ENCODE data around the gene SLC22A14. TPM values are rescaled to one million over a fixed set of nuclear protein-coding genes. Genes with fewer than 3 reads are reported as not detected.

Gene SLC22A14
- total and polyA plus RNA-seq, 9 of the 15 experiments (the other 6 are each of a cell fraction or from before 2014, with no cell fraction given) = 0.03 to 0.07 TPM; not detected in 7

DNA sequence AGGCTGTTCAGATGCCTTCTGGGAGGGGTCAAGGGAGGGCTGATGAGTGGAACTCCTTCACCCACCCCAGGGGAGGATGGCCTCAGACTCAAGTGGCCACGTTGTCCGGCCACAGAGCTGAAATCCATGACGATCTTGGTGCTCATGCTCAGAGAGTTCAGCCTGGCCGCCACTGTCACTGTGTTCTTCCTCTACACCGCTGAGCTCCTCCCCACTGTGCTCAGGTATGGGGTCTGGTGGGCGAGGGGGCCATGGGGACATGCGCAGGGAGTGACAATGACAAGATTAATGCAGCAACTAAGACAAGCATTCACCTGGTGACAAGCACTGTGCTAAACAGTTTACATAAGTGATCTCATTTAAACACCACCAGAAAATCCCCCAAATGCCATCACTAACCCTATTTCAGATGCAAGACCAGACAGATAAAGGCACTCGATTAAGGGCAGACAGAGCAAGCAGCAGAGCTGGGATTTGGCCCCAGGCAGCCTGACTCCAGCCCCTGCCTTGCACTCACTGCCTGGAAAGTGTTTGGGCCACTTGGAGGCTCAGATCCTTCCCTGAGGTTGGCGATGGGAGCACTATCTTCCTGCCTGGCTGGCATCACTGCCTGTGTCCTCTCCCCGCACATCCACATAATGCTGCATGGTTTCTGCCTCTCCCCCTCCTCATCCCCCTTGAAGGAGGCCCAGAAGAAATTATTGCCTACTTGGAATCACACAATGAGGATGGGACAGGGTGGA, 33.6 kb downstream of the SLC22A14 start:
- TF ChIP-seq ZNF583 (CRISPR knock-in tag; IDR thresholded peaks at IDR 0.05) = no peak
- TF ChIP-seq NRF1 (conservative IDR thresholded peaks at IDR 0.05 in 1 of 2, IDR thresholded peaks at IDR 0.05 in 1 of 2) = 0 out of 4 replicates have a peak, but pooled peaks of 1 of the 2 experiments have one; percentile 25

More for the DNA sequence above, 33.6 kb downstream of the SLC22A14 start:
- Histone ChIP-seq H4K20me1 (replicated peaks; ENCODE audit: control insufficient read depth, insufficient read depth, low read length) (no peaks in the 10 kb centered on the region), H2AFZ (ENCODE audit: low read depth, low read length) (no peak overlapping the region), H3K4me1 (replicated peaks in 1 of 2; ENCODE audit: control insufficient read depth in 2 of 2, insufficient read depth in 2 of 2, low read length in 2 of 2) (peaks cover 0 to 7% of the 10 kb centered on the region in 2 experiments; a peak in 2 of 5 replicates), H3K9ac (ENCODE audit: insufficient read depth in 1 of 2, low read depth in 2 of 2, low read length in 2 of 2) (0 out of 4 replicates have a peak overlapping the region, but pooled peaks of 1 of the 2 experiments have one; percentile 39), H3K79me2 (ENCODE audit: control insufficient read depth, insufficient read depth, low read length) (no peaks in the 10 kb centered on the region), H3K27me3 (ENCODE audit: control insufficient read depth in 2 of 2, insufficient read depth in 2 of 2, low read length in 2 of 2) (peaks cover 21 to 81% of the 10 kb centered on the region in 2 experiments), H3K9me3 (replicated peaks; ENCODE audit: control insufficient read depth, insufficient read depth, low read depth, low read length) (no peaks in the 10 kb centered on the region), H3K4me3 (no peak overlapping the region), H3K36me3 (ENCODE audit: control insufficient read depth, insufficient read depth, low read length) (no peaks in the 10 kb centered on the region), H3K27ac (ENCODE audit: extremely low read depth, low read depth, low read length) (no peak overlapping the region), H3K4me2 (ENCODE audit: insufficient read depth, low read length) (no peak overlapping the region), H3K9me1 (ENCODE audit: control insufficient read depth, insufficient read depth, low read length) (no peaks in the 10 kb centered on the region)
- BruUV-seq (replicated peaks) = no TSS peak
- in situ Hi-C loops (cut with MboI) = no loop called here
- 8% methylated on average over 10 of the region's 10 CpGs for WGBS (ENCODE audit: insufficient coverage, low coverage, missing lambda C conversion rate)
- ATAC-seq (no peak; the same call in none of the 3 replicates), DNase-seq (ENCODE audit: extremely low read depth in 1 of 4, low spot score in 3 of 4) (no peak), FAIRE-seq (no peak)
- intact Hi-C loops (cut with micrococcal nuclease) = no loop called here
- ChIA-PET CTCF (ENCODE audit: low intra/inter-chr PET ratio) (no interaction called here), POLR2A (interaction anchor here (1.2 kb wide), 1 partner anchor 9 kb away, joined by 3 read pairs; no protein-coding TSS in a partner anchor)

Measured in K562 (cell line).